B cell (primary cell): ENCODE data around the gene SFT2D1. TPM values are rescaled to one million over a fixed set of nuclear protein-coding genes. Genes with fewer than 3 reads are reported as not detected.

Experiments
- ATAC-seq: fragments of 200-7000 bp; cut with Tn5 transposase; one replicate; pipeline ENCODE4 v1.10.0; 2021; ENCODE audit warnings: low read depth, mild to moderate bottlenecking, moderate number of reproducible peaks, moderate library complexity
- CTCF ChIA-PET: fragments of 350-600 bp; sonication (Branson Sonifier 250); formaldehyde crosslinking; loops from one replicate; lab custom pipeline; 2021; ENCODE audit warnings: antibody characterized with exemption, inconsistent platforms; lab: Charles Lee
- POLR2A ChIA-PET: fragments of 350-600 bp; sonication (Branson Sonifier 250); formaldehyde crosslinking; loops from one replicate; lab custom pipeline; 2021; ENCODE audit warnings: antibody characterized with exemption; lab: Charles Lee
- DNase-seq: peaks from one replicate; pipeline ENCODE4 v3.0.0; 2013
- H2AFZ ChIP-seq: 2 replicates; pipeline ENCODE4 v1.6.1; 2012; ENCODE audit warnings: mild to moderate bottlenecking, low read depth, low read length; ENCODE audit not compliant: insufficient read depth, poor library complexity, severe bottlenecking
- H3K27ac ChIP-seq, 2 donors: 1 replicate in 1 of 2; 2 replicates in 1 of 2; pipeline ENCODE4 v1.5.1; 2012 to 2013; ENCODE audit warnings: low read length in 2 of 2, mild to moderate bottlenecking in 2 of 2, moderate library complexity in 1 of 2
- H3K27me3 ChIP-seq, 4 experiments: fragments of 200-600 bp in 1 of 4; sonication (generic) in 1 of 4; replicated peaks in 1 of 4; 1 replicate in 2 of 4; 2 replicates in 2 of 4; pipeline versions ENCODE4 v1.6.1 to v1.7.0; 2013 to 2016; ENCODE audit warnings: low read length in 3 of 4, mild to moderate bottlenecking in 2 of 4, mixed read lengths in 1 of 4, moderate library complexity in 1 of 4; ENCODE audit not compliant: insufficient read depth in 4 of 4, control insufficient read depth in 3 of 4; ENCODE audit errors: control extremely low read depth in 1 of 4
- H3K36me3 ChIP-seq, 2 experiments: replicated peaks in 1 of 2; 1 replicate in 1 of 2; 2 replicates in 1 of 2; pipeline versions ENCODE4 v1.6.1 to v1.7.1; 2013; ENCODE audit warnings: low read length in 1 of 2; ENCODE audit not compliant: insufficient read depth in 2 of 2, control insufficient read depth in 1 of 2; ENCODE audit errors: control extremely low read depth in 1 of 2, extremely low read depth in 1 of 2
- H3K4me1 ChIP-seq, 2 donors: fragments of 200-600 bp in 1 of 2; sonication (generic) in 1 of 2; 1 replicate in 1 of 2; 2 replicates in 1 of 2; pipeline versions ENCODE4 v1.5.1 to v1.6.1; 2013 to 2017; ENCODE audit warnings: low read length in 2 of 2; ENCODE audit not compliant: control insufficient read depth in 2 of 2, insufficient read depth in 2 of 2
- H3K4me2 ChIP-seq: replicated peaks from 2 replicates; pipeline ENCODE3; 2012; ENCODE audit warnings: mild to moderate bottlenecking, low read depth, low read length; ENCODE audit not compliant: poor library complexity, severe bottlenecking
- H3K4me3 ChIP-seq, 5 experiments: fragments of 200-600 bp in 1 of 5; sonication (generic) in 1 of 5; 1 replicate in 3 of 5; 2 replicates in 2 of 5; pipeline versions ENCODE4 v1.5.1 to v1.7.0; 2011 to 2016; ENCODE audit warnings: low read length in 4 of 5, mild to moderate bottlenecking in 4 of 5, low read depth in 2 of 5, control low read depth in 1 of 5, moderate library complexity in 1 of 5; ENCODE audit not compliant: insufficient read depth in 1 of 5; ENCODE audit errors: control extremely low read depth in 1 of 5, extremely low read depth in 1 of 5
- H3K79me2 ChIP-seq: fragments of 200-600 bp; sonication (generic); one replicate; pipeline ENCODE4 v1.6.0; 2016; ENCODE audit warnings: low read length; ENCODE audit not compliant: control insufficient read depth, insufficient read depth
- H3K9ac ChIP-seq: fragments of 200-600 bp; sonication (generic); 2 replicates; pipeline ENCODE4 v1.6.1; 2017; ENCODE audit warnings: mild to moderate bottlenecking, low read length, moderate library complexity
- H3K9me3 ChIP-seq, 3 donors: one replicate each; pipeline versions ENCODE4 v1.6.1 to v1.7.1; 2013; ENCODE audit warnings: low read length in 2 of 3; ENCODE audit not compliant: control insufficient read depth in 2 of 3, insufficient read depth in 1 of 3; ENCODE audit errors: control extremely low read depth in 1 of 3
- H4K20me1 ChIP-seq: 2 replicates; pipeline ENCODE4 v1.6.0; 2012; ENCODE audit warnings: mild to moderate bottlenecking, low read length; ENCODE audit not compliant: insufficient read depth, control insufficient read depth, poor library complexity, severe bottlenecking
- H3K27ac Mint-ChIP-seq: one replicate; pipeline ENCODE4 v1.8.0; 2021; ENCODE audit warnings: mixed read lengths
- H3K27me3 Mint-ChIP-seq: one replicate; pipeline ENCODE4 v1.8.0; 2021; ENCODE audit warnings: mixed read lengths
- H3K4me1 Mint-ChIP-seq: one replicate; pipeline ENCODE4 v1.8.0; 2021; ENCODE audit warnings: mixed read lengths
- H3K4me3 Mint-ChIP-seq: one replicate; pipeline ENCODE4 v1.8.0; 2021; ENCODE audit warnings: mixed read lengths
- H3K9me3 Mint-ChIP-seq: one replicate; pipeline ENCODE4 v1.8.0; 2022; ENCODE audit warnings: mixed read lengths; ENCODE audit not compliant: insufficient read depth
- EZH2 ChIP-seq: IDR thresholded peaks from 2 replicates; pipeline ENCODE4 v1.6.1; 2012; ENCODE audit warnings: borderline replicate concordance, low read depth, mild to moderate bottlenecking, moderate library complexity, low read length; ENCODE audit not compliant: insufficient read depth, poor library complexity, severe bottlenecking
- WGBS: methylation state at CpG from one replicate; pipeline ENCODE4 v1.1.5; 2013; ENCODE audit warnings: missing lambda C conversion rate; ENCODE audit not compliant: insufficient coverage; 5-methylcytosine and 5-hydroxymethylcytosine counted together
- intact Hi-C: fragments of 100-400 bp; cut with micrococcal nuclease; formaldehyde crosslinking; loops from one replicate; pipeline ENCODE4 v1.10.0; 2022
- polyA plus RNA-seq: library from polyadenylated mRNA; depleted of rRNA; stranded (reverse); fragments of >200 nt; gene quantifications from 2 replicates; pipeline ENCODE4 v1.2.3, GENCODE V29; 2012
- total RNA-seq, 2 donors: library from RNA; stranded (reverse); fragments of 120-200 nt in 1 of 2; gene quantifications; 1 replicate in 1 of 2; 2 replicates in 1 of 2; pipeline versions ENCODE4 v1.2.3 to v1.2.4, GENCODE V29; 2013 to 2022
- TF ChIP-seq, protein P1 (sequence below): fragments of 200-600 bp; IDR thresholded peaks from one replicate; pipeline ENCODE4 v1.8.0; 2022; ENCODE audit warnings: antibody characterized with exemption, mild to moderate bottlenecking

SFT2D1 gene
- total and polyA plus RNA-seq, 2 donors (not counting 1 experiment from before 2014, with no cell fraction given), result 38.2 to 59.0 TPM

- Mint-ChIP-seq H3K27me3 (no peaks in the 10 kb centered on the region), H3K4me3 (no peak overlapping the region), H3K9me3 (peaks cover 4% of the 10 kb centered on the region), H3K4me1 (no peaks in the 10 kb centered on the region), H3K27ac (no peak overlapping the region)
- no peak overlapping the region for H3K4me2 ChIP-seq
- no peak overlapping the region for H2AFZ ChIP-seq
- intact Hi-C loops, result no loop called here
- no peaks in the 10 kb centered on the region for H3K4me1 ChIP-seq
- no peaks in the 10 kb centered on the region for H3K27me3 ChIP-seq
- TF ChIP-seq, protein P1, sequence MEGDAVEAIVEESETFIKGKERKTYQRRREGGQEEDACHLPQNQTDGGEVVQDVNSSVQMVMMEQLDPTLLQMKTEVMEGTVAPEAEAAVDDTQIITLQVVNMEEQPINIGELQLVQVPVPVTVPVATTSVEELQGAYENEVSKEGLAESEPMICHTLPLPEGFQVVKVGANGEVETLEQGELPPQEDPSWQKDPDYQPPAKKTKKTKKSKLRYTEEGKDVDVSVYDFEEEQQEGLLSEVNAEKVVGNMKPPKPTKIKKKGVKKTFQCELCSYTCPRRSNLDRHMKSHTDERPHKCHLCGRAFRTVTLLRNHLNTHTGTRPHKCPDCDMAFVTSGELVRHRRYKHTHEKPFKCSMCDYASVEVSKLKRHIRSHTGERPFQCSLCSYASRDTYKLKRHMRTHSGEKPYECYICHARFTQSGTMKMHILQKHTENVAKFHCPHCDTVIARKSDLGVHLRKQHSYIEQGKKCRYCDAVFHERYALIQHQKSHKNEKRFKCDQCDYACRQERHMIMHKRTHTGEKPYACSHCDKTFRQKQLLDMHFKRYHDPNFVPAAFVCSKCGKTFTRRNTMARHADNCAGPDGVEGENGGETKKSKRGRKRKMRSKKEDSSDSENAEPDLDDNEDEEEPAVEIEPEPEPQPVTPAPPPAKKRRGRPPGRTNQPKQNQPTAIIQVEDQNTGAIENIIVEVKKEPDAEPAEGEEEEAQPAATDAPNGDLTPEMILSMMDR, result no peak
- no peak for TF ChIP-seq EZH2
- H3K4me3 ChIP-seq, result no peak overlapping the region
- H3K36me3 ChIP-seq, result peaks cover 0 to 25% of the 10 kb centered on the region in 2 experiments
- CTCF ChIA-PET, result no interaction called here
- ATAC-seq (no peak), DNase-seq (no peak)
- H3K9me3 ChIP-seq, result no peaks in the 10 kb centered on the region
- H3K27ac ChIP-seq, result no peak overlapping the region
- POLR2A ChIA-PET, result no interaction called here
- no peaks in the 10 kb centered on the region for H4K20me1 ChIP-seq
- H3K9ac ChIP-seq, result no peak overlapping the region
- no peaks in the 10 kb centered on the region for H3K79me2 ChIP-seq
- no CpG with 5 or more reads among the region's 3 CpGs for WGBS
These were observed 18.7 kb upstream of the SFT2D1 start for GRCh38 chr6:166361077-166361429.

DNA sequence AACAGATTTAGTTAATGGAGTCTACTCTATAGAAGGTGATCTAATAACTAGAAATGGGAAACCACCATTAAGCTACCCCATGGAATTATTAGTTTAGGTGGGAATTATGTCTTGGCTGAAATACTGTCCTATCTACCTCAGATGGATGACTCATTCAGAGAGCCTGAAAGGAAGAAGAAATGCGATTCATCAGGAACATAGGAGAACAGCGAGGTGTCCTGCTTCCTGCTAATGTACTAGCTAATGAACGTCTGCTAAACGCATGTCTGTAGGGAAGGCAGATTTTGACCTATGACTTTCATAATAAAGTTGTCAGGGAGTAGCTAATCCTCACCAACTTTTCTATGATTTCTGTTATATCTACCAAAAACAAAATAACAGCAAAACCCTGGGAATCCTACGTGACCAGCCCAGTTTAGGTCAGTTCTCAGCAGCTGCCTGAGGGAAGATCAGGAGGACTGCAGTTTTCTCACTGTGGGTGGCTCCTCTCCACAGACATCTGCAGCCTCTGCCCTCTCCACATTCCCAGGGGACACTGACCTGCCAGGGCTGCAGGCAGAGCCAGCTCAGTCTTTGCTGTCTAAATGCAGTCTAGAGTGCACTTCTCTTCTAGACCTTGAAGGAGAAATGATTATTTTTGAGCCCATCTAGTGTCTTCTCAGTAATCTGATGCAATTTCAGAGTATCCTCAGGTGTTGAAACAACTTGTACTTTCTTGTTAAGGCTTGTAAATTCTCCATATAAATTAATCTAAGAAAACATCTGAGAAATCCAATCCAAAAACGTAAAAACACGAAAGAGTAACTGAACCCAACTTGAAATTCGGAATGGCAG, 18.1 kb upstream of the SFT2D1 start:
- H3K27me3 Mint-ChIP-seq, result no peaks in the 10 kb centered on the region
- H3K9me3 Mint-ChIP-seq, result peaks cover 4% of the 10 kb centered on the region
- Histone ChIP-seq H3K9ac (no peak overlapping the region), H3K36me3 (peaks cover 0 to 21% of the 10 kb centered on the region in 2 experiments), H3K4me1 (no peaks in the 10 kb centered on the region), H3K4me2 (no peak overlapping the region), H4K20me1 (no peaks in the 10 kb centered on the region), H3K79me2 (no peaks in the 10 kb centered on the region), H3K4me3 (no peak overlapping the region), H3K9me3 (no peaks in the 10 kb centered on the region), H2AFZ (no peak overlapping the region), H3K27me3 (no peaks in the 10 kb centered on the region), H3K27ac (no peak overlapping the region)
- no peak for ATAC-seq
- WGBS, result 80% methylated on average over 1 of the region's 8 CpGs
- DNase-seq, result no peak
- TF ChIP-seq, protein P1, result no peak
- no peak for TF ChIP-seq EZH2
- ChIA-PET POLR2A (no interaction called here), CTCF (interaction anchor here (0.8 kb wide), 1 partner anchor 40 kb away, joined by 3 read pairs; no protein-coding TSS in a partner anchor)
- H3K4me3 Mint-ChIP-seq, result no peak overlapping the region
- no peaks in the 10 kb centered on the region for H3K4me1 Mint-ChIP-seq
- intact Hi-C loops, result no loop called here
- H3K27ac Mint-ChIP-seq, result no peak overlapping the region
